IMR-90 (cell line): Measurements from ENCODE around the gene BCAT1. TPM values are rescaled to one million over a fixed set of nuclear protein-coding genes. Genes with fewer than 3 reads are reported as not detected.
A peak's percentile ranks its signal among the peaks of the same experiment; 100 is the strongest.

Experiments
- ATAC-seq: fragments of 200-7000 bp; cut with Tn5 transposase; 2 replicates; pipeline ENCODE4 v1.9.1; 2020; ENCODE audit warnings: low read depth, mild to moderate bottlenecking, moderate library complexity
- BruUV-seq: library from RNA; stranded (reverse); fragments of 400-500 nt; replicated peaks from 2 replicates; lab custom pipeline; 2021; lab: Mats Ljungman, UMichigan
- CTCF ChIA-PET: fragments of 300-600 bp; formaldehyde crosslinking; extraction: SDS; loops from one replicate; lab custom pipeline; 2021; ENCODE audit warnings: antibody characterized with exemption; lab: Yijun Ruan, JAX
- POLR2A ChIA-PET: fragments of 300-600 bp; sonication (Branson Sonifier 250); formaldehyde crosslinking; loops from one replicate; lab custom pipeline; 2022; ENCODE audit warnings: antibody characterized with exemption; ENCODE audit not compliant: unreplicated experiment; lab: Charles Lee
- DNase-seq: peaks from one replicate; pipeline ENCODE4 v3.0.0; 2013
- H2AFZ ChIP-seq: replicated peaks from 2 replicates; pipeline ENCODE3; 2013; ENCODE audit warnings: low read length, mild to moderate bottlenecking; ENCODE audit not compliant: poor library complexity
- H2AK5ac ChIP-seq: 2 replicates; pipeline ENCODE4 v1.6.1; 2013; ENCODE audit warnings: low read depth, low read length, inconsistent platforms
- H2AK9ac ChIP-seq: replicated peaks from 2 replicates; pipeline ENCODE3; 2013; ENCODE audit warnings: mild to moderate bottlenecking, low read depth, low read length, moderate library complexity; ENCODE audit not compliant: poor library complexity
- H2BK120ac ChIP-seq: 2 replicates; pipeline ENCODE4 v1.6.1; 2013; ENCODE audit warnings: low read depth, low read length, inconsistent platforms
- H2BK15ac ChIP-seq: 3 replicates; pipeline ENCODE4 v1.6.1; 2013; ENCODE audit warnings: low read depth, low read length, inconsistent platforms
- H2BK20ac ChIP-seq: 2 replicates; pipeline ENCODE4 v1.6.1; 2013; ENCODE audit warnings: low read depth, mild to moderate bottlenecking, inconsistent platforms, low read length, moderate library complexity
- H2BK5ac ChIP-seq: 2 replicates; pipeline ENCODE4 v1.6.1; 2013; ENCODE audit warnings: mild to moderate bottlenecking, low read depth, low read length, inconsistent platforms; ENCODE audit not compliant: poor library complexity, severe bottlenecking
- H3K14ac ChIP-seq: replicated peaks from 2 replicates; pipeline ENCODE4 v1.6.1; 2013; ENCODE audit warnings: low read depth, low read length, inconsistent platforms
- H3K18ac ChIP-seq: 2 replicates; pipeline ENCODE4 v1.6.1; 2013; ENCODE audit warnings: low read depth, low read length, control low read depth
- H3K23ac ChIP-seq: 2 replicates; pipeline ENCODE4 v1.6.1; 2013; ENCODE audit warnings: low read depth, low read length, inconsistent platforms
- H3K27ac ChIP-seq: 2 replicates; pipeline ENCODE4 v1.5.1; 2013; ENCODE audit warnings: mild to moderate bottlenecking, control low read depth, low read length; ENCODE audit not compliant: insufficient read depth
- H3K27me3 ChIP-seq: 2 replicates; pipeline ENCODE4 v1.6.1; 2013; ENCODE audit warnings: low read length; ENCODE audit not compliant: control insufficient read depth, insufficient read depth
- H3K36me3 ChIP-seq: 2 replicates; pipeline ENCODE4 v1.6.1; 2013; ENCODE audit warnings: low read length, mixed read lengths; ENCODE audit not compliant: control insufficient read depth, insufficient read depth
- H3K4ac ChIP-seq: 2 replicates; pipeline ENCODE4 v1.6.1; 2013; ENCODE audit warnings: low read depth, low read length, inconsistent platforms
- H3K4me1 ChIP-seq: 2 replicates; pipeline ENCODE4 v1.6.1; 2013; ENCODE audit warnings: low read length, mixed read lengths; ENCODE audit not compliant: control insufficient read depth, insufficient read depth
- H3K4me2 ChIP-seq: 2 replicates; pipeline ENCODE4 v1.6.1; 2013; ENCODE audit warnings: low read depth, mild to moderate bottlenecking, control low read depth, low read length, moderate library complexity
- H3K4me3 ChIP-seq: 2 replicates; pipeline ENCODE4 v1.5.1; 2013; ENCODE audit warnings: low read depth, mild to moderate bottlenecking, control low read depth, low read length, moderate library complexity; ENCODE audit not compliant: insufficient read depth
- H3K56ac ChIP-seq: 2 replicates; pipeline ENCODE4 v1.6.1; 2013; ENCODE audit warnings: low read length, inconsistent platforms; ENCODE audit not compliant: insufficient read depth; ENCODE audit errors: extremely low read depth
- H3K79me1 ChIP-seq, 2 experiments: 2 replicates each; pipeline ENCODE4 v1.6.1; 2013; ENCODE audit warnings: low read length in 2 of 2, inconsistent platforms in 1 of 2, low read depth in 1 of 2
- H3K9ac ChIP-seq: 2 replicates; pipeline ENCODE4 v1.6.1; 2013; ENCODE audit warnings: low read depth, low read length, control low read depth
- H3K9me1 ChIP-seq: 2 replicates; pipeline ENCODE4 v1.6.1; 2013; ENCODE audit warnings: low read length, inconsistent platforms; ENCODE audit not compliant: insufficient read depth
- H3K9me3 ChIP-seq: 2 replicates; pipeline ENCODE4 v1.6.1; 2013; ENCODE audit warnings: low read length; ENCODE audit not compliant: control insufficient read depth, insufficient read depth
- H4K20me1 ChIP-seq: 2 replicates; pipeline ENCODE4 v1.6.1; 2013; ENCODE audit warnings: low read length, inconsistent platforms; ENCODE audit not compliant: insufficient read depth
- H4K5ac ChIP-seq: 2 replicates; pipeline ENCODE4 v1.6.1; 2013; ENCODE audit warnings: mild to moderate bottlenecking, low read depth, low read length, control low read depth
- H4K8ac ChIP-seq, 2 experiments: 2 replicates each; pipeline ENCODE4 v1.6.1; 2013; ENCODE audit warnings: low read depth in 2 of 2, low read length in 2 of 2, control low read depth in 1 of 2, inconsistent platforms in 1 of 2
- H4K91ac ChIP-seq: 2 replicates; pipeline ENCODE4 v1.6.1; 2013; ENCODE audit warnings: low read depth, low read length, inconsistent platforms; ENCODE audit not compliant: insufficient read depth
- BHLHE40 ChIP-seq: fragments of 150-350 bp; IDR thresholded peaks from 2 replicates; pipeline ENCODE4 v1.6.1; 2016; ENCODE audit warnings: mild to moderate bottlenecking, low read depth, low read length
- CEBPB ChIP-seq: IDR thresholded peaks from 2 replicates; pipeline ENCODE4 v1.6.1; 2012; ENCODE audit warnings: low read depth, low read length, improper control_type of control experiment
- CTCF ChIP-seq: conservative IDR thresholded peaks from 2 replicates; pipeline ENCODE4 v1.5.1; 2012; ENCODE audit warnings: mild to moderate bottlenecking, low read depth, low read length, improper control_type of control experiment
- MAFK ChIP-seq: IDR thresholded peaks from 2 replicates; pipeline ENCODE4 v1.6.1; 2012; ENCODE audit warnings: low read depth, low read length, improper control_type of control experiment
- MXI1 ChIP-seq: IDR thresholded peaks from 2 replicates; pipeline ENCODE4 v1.6.1; 2012; ENCODE audit warnings: low read depth, mild to moderate bottlenecking, low read length, moderate library complexity, borderline replicate concordance
- SMC3 ChIP-seq: fragments of 150-350 bp; IDR thresholded peaks from 2 replicates; pipeline ENCODE4 v1.6.1; 2016; ENCODE audit warnings: low read depth, mild to moderate bottlenecking, antibody characterized with exemption, low read length, moderate library complexity
- WGBS, 2 experiments: methylation state at CpG; one replicate each; pipeline versions ENCODE4 v1.1.5 to v1.1.7; 2013; ENCODE audit warnings: missing lambda C conversion rate in 2 of 2; ENCODE audit not compliant: insufficient read length in 1 of 2; ENCODE audit errors: extremely low coverage in 2 of 2; 5-methylcytosine and 5-hydroxymethylcytosine counted together
- dilution Hi-C: fragments of 300-500 bp; cut with HindIII; formaldehyde crosslinking; loops from one replicate; pipeline ENCODE4 v1.14.3; 2018; ENCODE audit warnings: low sequenced_read_pairs; ENCODE audit not compliant: unreplicated experiment
- in situ Hi-C: fragments of 300-500 bp; cut with MboI; formaldehyde crosslinking; loops from 3 replicates; pipeline ENCODE4 v1.14.3; 2019; ENCODE audit warnings: low sequenced_read_pairs, inconsistent platforms, mixed read lengths
- intact Hi-C: fragments of 100-400 bp; cut with micrococcal nuclease; formaldehyde crosslinking; loops from 2 replicates; pipeline ENCODE4 v1.10.0; 2022
- polyA plus RNA-seq, 3 experiments: library from polyadenylated mRNA; depleted of rRNA; stranded (reverse); fragments of >200 nt; gene quantifications; 2 replicates each; pipeline ENCODE4 v1.2.3, GENCODE V29; 2012; ENCODE audit warnings: low replicate concordance in 1 of 3
- total RNA-seq: library from RNA; depleted of rRNA; stranded (reverse); fragments of >200 nt; gene quantifications from 2 replicates; pipeline ENCODE4 v1.2.3, GENCODE V29; 2012
- TF ChIP-seq, protein P1 (sequence below): fragments of 150-350 bp; IDR thresholded peaks from 2 replicates; pipeline ENCODE4 v1.6.1; 2016; ENCODE audit warnings: low read depth, mild to moderate bottlenecking, low read length, moderate library complexity, borderline replicate concordance

BCAT1 gene
- total and polyA plus RNA-seq, 2 of the 4 experiments (the other 2 are of a cell fraction): 30.4 to 683 TPM

DNA sequence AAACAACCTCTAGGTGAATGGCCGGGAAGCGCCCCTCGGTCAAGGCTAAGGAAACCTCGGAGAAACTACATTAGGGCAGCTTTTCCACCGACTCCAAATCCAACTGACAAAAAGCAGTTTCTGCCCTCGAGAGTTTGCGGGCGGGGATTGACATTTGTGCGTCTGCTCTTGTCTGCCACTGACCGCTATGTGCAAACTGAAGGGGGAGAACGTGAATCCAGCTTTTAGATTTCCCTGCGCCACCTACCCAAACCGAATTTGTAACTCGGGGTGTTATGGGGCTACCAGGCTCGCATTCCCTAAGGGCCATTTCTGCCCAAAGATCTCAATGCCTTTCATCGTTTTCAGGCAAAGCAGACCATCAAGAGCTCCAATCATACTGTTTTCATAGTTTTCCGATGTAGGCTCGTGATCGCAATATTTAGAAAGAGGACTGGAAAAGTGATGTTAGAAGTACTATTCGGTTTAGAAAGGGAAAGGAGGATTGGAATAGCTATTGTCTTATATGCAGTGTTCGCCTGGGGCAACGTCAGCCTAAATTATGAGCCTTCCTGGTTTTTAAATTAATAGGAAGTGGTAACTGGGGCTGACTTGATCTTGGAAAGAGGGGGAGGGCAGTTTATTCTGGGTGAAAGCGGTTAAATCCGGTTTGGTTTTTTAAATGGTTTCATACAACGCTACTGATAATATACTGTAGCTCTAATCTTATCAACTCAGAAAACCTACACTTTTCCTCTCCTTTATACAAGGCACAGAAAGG, 45.4 kb downstream of the BCAT1 start:
- no TSS peak for BruUV-seq
- Histone ChIP-seq H3K4me2 (peak overlapping the region; percentile 48), H2BK15ac (peak overlapping the region; percentile 56; the same call in 2 of the 3 replicates), H3K18ac (peak overlapping the region; percentile 3), H3K9ac (peak overlapping the region; percentile 57), H2BK20ac (peak overlapping the region; percentile 65), H3K9me1 (peaks cover 30% of the 10 kb centered on the region), H2AK5ac (peak overlapping the region; percentile 57), H2AK9ac (peak overlapping the region; percentile 39), H3K56ac (peak overlapping the region; percentile 19; the same call in 1 of the 2 replicates), H4K20me1 (peaks cover 41% of the 10 kb centered on the region), H3K9me3 (no peaks in the 10 kb centered on the region), H4K5ac (peak overlapping the region; percentile 28), H2BK5ac (peak overlapping the region; percentile 64), H2BK120ac (peak overlapping the region; percentile 84), H3K4me1 (peaks cover 30% of the 10 kb centered on the region), H3K27ac (peak overlapping the region; percentile 64), H4K8ac (peak overlapping the region; percentile 56 to 80), H3K14ac (peak overlapping the region; percentile 79), H3K4me3 (peak overlapping the region; percentile 53), H3K79me1 (peaks cover 48 to 90% of the 10 kb centered on the region in 2 experiments), H2AFZ (peak overlapping the region; percentile 66), H3K27me3 (no peaks in the 10 kb centered on the region), H4K91ac (peak overlapping the region; percentile 50), H3K23ac (peak overlapping the region; percentile 93), H3K36me3 (peaks cover 2% of the 10 kb centered on the region), H3K4ac (peak overlapping the region; percentile 77)
- no peak for DNase-seq
- intact Hi-C loops (no loop called here), in situ Hi-C loops (no loop called here), dilution Hi-C loops (no loop called here)
- 67% methylated on average over 7 of the region's 25 CpGs; no CpG with 5 or more reads in 1 of the 2 experiments for WGBS, 2 experiments
- ATAC-seq: no peak; the same call in 1 of the 2 replicates
- POLR2A ChIA-PET: no interaction called here
- no peak for TF ChIP-seq BHLHE40
- no peak for TF ChIP-seq CTCF
- no peak for TF ChIP-seq MAFK
- no peak for TF ChIP-seq CEBPB
- TF ChIP-seq MXI1: no peak
- TF ChIP-seq, protein P1, sequence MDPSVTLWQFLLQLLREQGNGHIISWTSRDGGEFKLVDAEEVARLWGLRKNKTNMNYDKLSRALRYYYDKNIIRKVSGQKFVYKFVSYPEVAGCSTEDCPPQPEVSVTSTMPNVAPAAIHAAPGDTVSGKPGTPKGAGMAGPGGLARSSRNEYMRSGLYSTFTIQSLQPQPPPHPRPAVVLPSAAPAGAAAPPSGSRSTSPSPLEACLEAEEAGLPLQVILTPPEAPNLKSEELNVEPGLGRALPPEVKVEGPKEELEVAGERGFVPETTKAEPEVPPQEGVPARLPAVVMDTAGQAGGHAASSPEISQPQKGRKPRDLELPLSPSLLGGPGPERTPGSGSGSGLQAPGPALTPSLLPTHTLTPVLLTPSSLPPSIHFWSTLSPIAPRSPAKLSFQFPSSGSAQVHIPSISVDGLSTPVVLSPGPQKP: no peak
- no peak for TF ChIP-seq SMC3
- CTCF ChIA-PET: interaction anchor here (0.6 kb wide), 1 partner anchor 46 kb away, joined by 3 read pairs; no protein-coding TSS in a partner anchor
